Esophagus mucosa (tissue), 1 donor: ENCODE measurements around the gene SLC12A4. TPM values are rescaled to one million over a fixed set of nuclear protein-coding genes. Genes with fewer than 3 reads are reported as not detected.
"Not testable (repeated sequence)": the region's sequence is repeated elsewhere in the genome, so short reads cannot be mapped to it uniquely, and the experiment has no call there.

Experiments
- ATAC-seq: fragments of 200-7000 bp; cut with Tn5 transposase; one replicate; pipeline ENCODE4 v1.9.1; 2020
- total RNA-seq: library from RNA; stranded (reverse); gene quantifications from one replicate; pipeline ENCODE4 v1.2.4, GENCODE V29; 2023
- donor health status: DM: yes; HTN: yes; CAD: no.

SLC12A4 gene
- total RNA-seq, 1 donor from 2014 or later, result 17.5 TPM

- no peak for ATAC-seq
These were observed 42.2 kb downstream of the SLC12A4 start for GRCh38 chr16:67926181-67926750.

- no peak for ATAC-seq
These were observed 44.1 kb downstream of the SLC12A4 start for GRCh38 chr16:67924140-67924906.

GRCh38 chr16:67923414-67924116, 44.9 kb downstream of the SLC12A4 start:
- no peak for ATAC-seq

GRCh38 chr16:67922740-67923139, 45.7 kb downstream of the SLC12A4 start:
- peak; percentile 53 for ATAC-seq

- ATAC-seq, result no peak
These were observed 46.2 kb downstream of the SLC12A4 start for GRCh38 chr16:67922221-67922620.

- peak; percentile 49 for ATAC-seq
These were observed 48.7 kb downstream of the SLC12A4 start for GRCh38 chr16:67919622-67920221.

- ATAC-seq, result peak; percentile 65
These were observed 50.6 kb downstream of the SLC12A4 start for GRCh38 chr16:67917852-67918236.

- no peak for ATAC-seq
These were observed 51.1 kb downstream of the SLC12A4 start for GRCh38 chr16:67917140-67917851.

- ATAC-seq, result no peak
These were observed 52.4 kb downstream of the SLC12A4 start for GRCh38 chr16:67915831-67916723.

GRCh38 chr16:67915496-67915769, 53.0 kb downstream of the SLC12A4 start:
- ATAC-seq, result not testable (repeated sequence)

- no peak for ATAC-seq
These were observed 53.5 kb downstream of the SLC12A4 start for GRCh38 chr16:67914758-67915495.

- no peak for ATAC-seq
These were observed 58.3 kb downstream of the SLC12A4 start for GRCh38 chr16:67910158-67910557.

GRCh38 chr16:67909056-67909742, 59.2 kb downstream of the SLC12A4 start:
- ATAC-seq, result no peak

GRCh38 chr16:67907397-67908180, 60.8 kb downstream of the SLC12A4 start:
- no peak for ATAC-seq

- no peak for ATAC-seq
These were observed 65.6 kb downstream of the SLC12A4 start for GRCh38 chr16:67902831-67903230.

GRCh38 chr16:67901734-67902133, 66.7 kb downstream of the SLC12A4 start:
- no peak for ATAC-seq

- peak; percentile 47 for ATAC-seq
These were observed 71.2 kb downstream of the SLC12A4 start for GRCh38 chr16:67897231-67897630.

- peak; percentile 31 for ATAC-seq
These were observed 74.6 kb downstream of the SLC12A4 start for GRCh38 chr16:67893743-67894399.
